GM19043 (cell line): ENCODE measurements around the gene GNAT3.

Experiments
- ATAC-seq: cut with Tn5 transposase; IDR thresholded peaks from one replicate; pipeline ENCODE4 v1.9.1; 2021; ENCODE audit warnings: low read depth; ENCODE audit not compliant: unreplicated experiment

The GNAT3 gene

DNA sequence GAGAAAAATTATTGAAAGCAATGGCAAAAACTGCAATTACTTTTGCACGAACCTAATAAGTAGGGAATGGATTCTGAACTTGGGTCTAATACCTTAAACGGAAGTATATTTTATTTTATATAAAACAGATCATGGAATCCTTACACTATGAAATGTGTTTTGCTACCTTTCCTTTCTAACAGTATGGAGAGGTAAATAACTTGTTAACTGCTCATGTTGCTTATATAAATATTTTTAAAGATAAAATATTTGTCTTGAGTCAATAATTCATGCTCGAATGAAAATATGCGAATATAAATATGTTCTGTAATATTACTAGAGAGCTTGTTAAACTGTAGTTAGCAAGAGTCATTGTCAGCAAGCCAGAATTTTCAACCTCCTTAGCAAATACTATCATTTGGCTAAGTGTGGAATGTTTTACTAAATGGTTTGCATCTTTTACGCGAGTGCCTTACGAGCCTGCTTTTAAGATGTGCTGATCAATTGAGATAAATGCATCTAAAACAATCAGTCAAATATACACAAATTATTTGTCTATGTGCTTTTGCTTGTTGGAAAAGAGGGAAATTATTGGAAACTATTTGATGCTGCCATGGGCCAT lies 5.9 kb downstream of the GNAT3 start:
- ATAC-seq: no peak

DNA sequence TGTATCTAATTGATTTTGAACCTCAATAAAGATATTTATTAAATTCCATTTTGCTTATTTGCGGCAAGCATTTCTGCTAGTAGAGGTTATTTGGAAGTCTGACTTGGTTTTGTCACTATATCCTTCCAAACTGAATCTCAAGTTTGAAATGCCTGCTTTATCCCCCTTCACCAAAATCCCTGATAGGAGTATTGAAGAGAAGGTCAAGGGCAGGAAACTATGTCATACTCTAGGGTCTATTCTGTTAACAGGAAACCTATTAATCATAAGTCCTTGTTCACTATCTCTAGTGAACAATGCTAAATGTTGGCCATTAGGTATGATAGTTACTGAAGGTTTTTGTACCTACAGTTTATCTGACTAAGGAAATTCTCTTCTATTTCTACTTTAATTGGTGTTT lies 11.5 kb downstream of the GNAT3 start:
- ATAC-seq: no peak

GRCh38 chr7:80499350-80499953 lies 12.4 kb downstream of the GNAT3 start:
- ATAC-seq: no peak

DNA sequence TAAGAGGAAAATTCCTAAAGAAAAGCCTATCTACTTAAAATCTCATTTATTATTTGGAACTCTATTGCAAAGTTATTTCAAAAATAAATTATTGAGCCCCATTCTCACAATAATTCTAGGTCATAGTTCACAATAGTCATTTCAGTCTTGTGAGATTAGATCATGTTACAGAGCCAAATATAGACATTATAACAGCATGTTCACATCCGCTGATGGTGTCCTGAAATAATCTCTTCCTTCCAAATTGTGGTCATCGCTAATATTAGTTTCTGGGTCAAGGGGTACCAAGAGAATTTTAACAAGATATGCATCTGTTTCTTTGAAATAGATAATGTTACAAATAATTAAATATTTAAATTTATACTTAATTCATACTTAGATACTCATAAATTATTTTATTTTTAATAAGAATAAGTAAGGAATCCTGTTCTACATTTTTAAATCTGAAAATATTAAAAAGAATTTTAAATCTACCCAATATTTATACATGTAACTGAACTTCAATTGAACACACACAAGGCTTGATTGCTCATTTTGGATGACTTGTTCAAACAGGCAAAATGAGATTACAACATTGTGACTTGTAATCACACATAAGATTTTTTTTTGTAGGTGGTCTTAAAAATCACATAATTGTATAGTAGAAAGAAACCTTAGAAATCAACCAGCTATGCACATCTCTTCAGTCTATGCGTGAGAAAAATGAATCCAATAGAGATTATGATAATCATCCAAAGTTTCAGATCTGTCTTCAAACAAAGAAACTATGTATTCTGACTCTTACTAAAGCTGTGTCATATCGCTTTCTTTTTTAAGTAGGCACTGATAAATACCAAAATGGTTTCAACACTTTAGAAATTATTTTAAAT lies 13.1 kb downstream of the GNAT3 start:
- no peak for ATAC-seq

DNA sequence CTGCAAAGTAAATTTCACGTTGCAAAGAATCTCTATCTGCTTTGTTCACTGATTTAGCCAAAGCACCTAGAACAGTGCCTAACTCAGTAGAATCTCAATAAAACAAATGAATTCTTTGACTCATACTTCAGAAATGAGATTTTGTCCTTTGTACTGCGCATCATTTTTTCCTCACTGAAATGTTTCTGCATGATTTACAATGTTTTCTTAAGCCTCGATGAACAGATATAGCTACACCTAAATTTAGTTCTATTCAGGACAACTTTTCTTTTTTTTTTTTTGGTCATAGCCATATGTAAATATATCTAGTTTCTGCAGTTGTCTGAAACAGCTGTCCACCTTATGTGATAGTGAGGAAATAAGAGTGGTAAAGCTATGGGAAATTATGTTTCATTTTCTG lies 15.3 kb downstream of the GNAT3 start:
- ATAC-seq: no peak

DNA sequence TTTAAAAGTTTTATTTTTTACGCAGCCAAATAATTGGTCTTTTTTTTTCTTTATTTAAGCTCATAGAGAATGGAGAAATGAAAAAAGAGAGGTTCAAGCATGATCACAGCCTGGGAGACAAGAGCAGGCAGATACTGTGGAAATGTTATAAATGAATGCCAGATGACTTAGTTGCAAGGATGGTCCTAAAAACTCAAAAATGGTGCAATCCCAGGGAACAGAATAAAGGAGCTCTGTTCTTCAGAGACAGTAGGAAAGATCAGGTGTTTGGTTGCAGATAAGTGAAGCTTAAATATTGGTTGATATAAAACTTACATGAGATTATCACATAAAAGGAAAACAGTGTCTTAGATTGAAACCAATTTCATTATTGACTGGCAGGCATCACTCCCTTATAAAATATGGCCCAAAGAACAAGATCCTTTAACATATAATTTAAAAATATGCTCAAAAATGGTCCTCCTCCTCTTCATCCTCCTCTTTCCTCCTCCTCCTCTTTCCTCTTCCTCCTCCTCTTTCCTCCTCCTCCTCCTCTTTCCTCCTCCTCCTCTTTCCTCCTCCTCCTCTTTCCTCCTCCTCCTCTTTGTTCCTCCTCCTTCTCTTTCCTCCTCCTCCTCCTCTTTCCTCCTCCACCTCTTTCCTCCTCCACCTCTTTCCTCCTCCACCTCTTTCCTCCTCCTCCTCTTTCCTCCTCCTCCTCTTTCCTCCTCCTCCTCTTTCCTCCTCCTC lies 18.6 kb downstream of the GNAT3 start:
- no peak for ATAC-seq

DNA sequence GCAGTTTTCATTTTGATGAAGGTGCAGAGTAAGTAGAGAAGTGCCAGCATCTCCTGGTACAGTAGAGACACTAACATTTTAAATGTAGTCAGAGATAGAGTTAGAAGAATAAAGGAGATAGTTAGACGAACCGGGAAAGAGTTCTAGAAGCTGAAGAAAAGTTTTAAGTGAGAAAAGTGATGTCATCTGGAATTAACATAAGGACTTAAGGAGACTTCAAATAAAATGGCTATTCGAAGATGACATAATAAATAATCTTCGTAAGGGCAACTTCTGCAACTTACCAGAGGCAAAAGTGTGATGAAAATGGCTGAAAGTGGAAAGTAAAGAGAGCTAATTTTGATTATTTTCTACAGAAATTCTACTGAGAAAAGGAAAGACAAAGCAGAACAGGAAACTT lies 20.4 kb downstream of the GNAT3 start:
- ATAC-seq: no peak

GRCh38 chr7:80488851-80489370 lies 23.0 kb downstream of the GNAT3 start:
- no peak for ATAC-seq

DNA sequence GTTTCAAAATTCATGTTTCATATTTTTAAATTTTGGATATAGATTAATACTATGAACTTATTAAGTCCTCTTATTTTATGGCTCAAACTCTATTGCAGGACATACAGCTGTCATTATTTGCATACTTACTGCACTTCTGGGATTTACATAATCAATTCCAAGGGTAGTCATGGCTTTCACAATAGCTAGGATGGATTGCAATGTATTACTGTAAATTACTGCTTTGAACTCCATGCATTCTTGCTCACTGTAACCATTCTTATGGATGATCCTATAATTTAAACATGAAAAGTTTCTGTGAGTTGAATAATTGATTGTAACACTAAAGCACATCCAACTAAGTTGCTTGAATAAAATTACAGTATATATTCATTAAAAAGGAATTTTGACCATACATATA lies 23.5 kb downstream of the GNAT3 start:
- no peak for ATAC-seq

- no peak for ATAC-seq
Measured at GRCh38 chr7:80485721-80486120, 26.1 kb downstream of the GNAT3 start.

DNA sequence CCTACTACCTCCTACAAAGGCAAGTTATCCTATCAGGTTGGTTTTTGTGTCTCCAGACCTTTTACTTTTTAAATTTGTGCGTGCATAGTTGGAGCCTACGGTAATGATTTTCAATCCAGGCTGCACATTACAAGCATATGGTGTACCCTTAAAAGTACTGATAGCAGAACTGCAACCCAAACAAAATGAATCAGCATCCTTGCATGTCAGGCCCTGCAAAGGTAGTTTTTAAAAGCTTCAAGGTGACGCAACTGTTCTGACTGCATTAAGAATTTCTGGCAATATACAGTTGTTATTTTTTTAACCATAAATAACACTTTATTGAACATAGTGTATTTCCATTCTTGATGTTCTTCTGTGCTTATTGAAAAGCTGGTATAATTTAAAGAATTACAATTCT lies 28.9 kb downstream of the GNAT3 start:
- no peak for ATAC-seq

- ATAC-seq: no peak
Measured at GRCh38 chr7:80481196-80481884, 30.5 kb downstream of the GNAT3 start.

GRCh38 chr7:80480566-80480965 lies 31.3 kb downstream of the GNAT3 start:
- ATAC-seq: no peak

GRCh38 chr7:80478683-80479082 lies 33.2 kb downstream of the GNAT3 start:
- no peak for ATAC-seq

DNA sequence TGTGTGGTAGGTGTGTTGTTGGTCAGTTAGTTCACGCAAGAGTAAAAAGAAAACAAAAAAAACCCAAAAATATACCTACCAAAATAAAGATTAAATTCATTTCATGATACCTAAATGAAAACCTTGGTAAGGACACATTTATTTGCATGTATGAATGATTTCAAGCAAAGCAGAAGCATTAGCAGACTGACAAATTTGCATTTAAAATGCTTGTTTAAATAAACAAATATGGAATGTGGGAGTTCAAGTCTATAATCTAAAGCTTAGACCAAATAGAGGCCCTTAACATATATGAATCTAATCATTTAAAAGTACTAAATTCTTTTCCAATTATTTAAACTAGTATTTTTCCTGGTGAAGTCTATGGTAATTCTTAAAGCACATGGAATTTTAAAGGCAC lies 35.8 kb downstream of the GNAT3 start:
- ATAC-seq: no peak

GRCh38 chr7:80475383-80475782 lies 36.5 kb downstream of the GNAT3 start:
- ATAC-seq: no peak

DNA sequence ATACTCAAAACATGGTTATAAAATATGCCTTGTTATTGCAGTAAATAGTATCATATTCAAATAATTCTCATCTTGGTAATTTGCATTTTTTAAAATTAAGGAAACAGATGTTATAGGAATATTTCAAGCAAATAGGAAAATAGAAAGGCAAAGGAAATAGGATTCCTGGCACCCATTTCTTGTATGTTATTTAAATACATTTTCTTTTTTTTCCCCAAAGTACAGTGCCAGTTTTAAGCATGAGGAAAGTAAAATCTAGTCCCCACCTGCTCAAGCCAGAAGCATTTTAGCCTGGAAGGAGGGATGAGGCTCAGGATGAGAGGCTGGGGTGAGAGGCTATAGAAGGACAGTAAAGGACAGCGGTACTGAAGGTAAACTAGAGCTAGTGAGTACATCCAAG lies 38.1 kb downstream of the GNAT3 start:
- ATAC-seq: no peak

GRCh38 chr7:80472491-80473200 lies 39.2 kb downstream of the GNAT3 start:
- ATAC-seq: no peak

GRCh38 chr7:80468931-80469714 lies 42.7 kb downstream of the GNAT3 start:
- no peak for ATAC-seq
